GM12878 (cell line): ENCODE results near the gene GPR146. TPM values are rescaled to one million over a fixed set of nuclear protein-coding genes. Genes with fewer than 3 reads are reported as not detected.

ENCODE experiments used
- BHLHE40 ChIP-seq, 2 experiments: fragments of 450-650 bp in 1 of 2; IDR thresholded peaks; 2 replicates each; pipeline ENCODE4 v1.6.1; 2011 to 2017; ENCODE audit warnings: low read depth in 2 of 2, borderline replicate concordance in 1 of 2, improper control_type of control experiment in 1 of 2, low read length in 1 of 2, mild to moderate bottlenecking in 1 of 2
- CBFB ChIP-seq: IDR thresholded peaks from 2 replicates; pipeline ENCODE4 v1.6.1; 2016; ENCODE audit warnings: antibody characterized with exemption, low read depth
- CREM ChIP-seq: IDR thresholded peaks from 2 replicates; pipeline ENCODE4 v1.6.1; 2014; ENCODE audit warnings: antibody characterized with exemption, low read depth
- EED ChIP-seq: sonication (generic); IDR thresholded peaks from 2 replicates; pipeline ENCODE4 v1.6.1; 2016; ENCODE audit warnings: antibody characterized with exemption, low read depth
- IKZF1 ChIP-seq: fragments of 450-650 bp; conservative IDR thresholded peaks from 2 replicates; pipeline ENCODE4 v1.6.1; 2017; ENCODE audit warnings: antibody characterized with exemption, mild to moderate bottlenecking
- MYB ChIP-seq: fragments of 150-350 bp; IDR thresholded peaks from 2 replicates; pipeline ENCODE4 v1.6.1; 2014; ENCODE audit warnings: mild to moderate bottlenecking, low read depth, low read length, borderline replicate concordance
- NBN ChIP-seq: fragments of 450-650 bp; IDR thresholded peaks from 2 replicates; pipeline ENCODE4 v1.6.1; 2016
- NFIC ChIP-seq: IDR thresholded peaks from 2 replicates; pipeline ENCODE4 v1.6.1; 2012; ENCODE audit warnings: low read depth, mild to moderate bottlenecking, inconsistent platforms, low read length, moderate library complexity
- NR2C1 ChIP-seq: fragments of 450-650 bp; IDR thresholded peaks from 2 replicates; pipeline ENCODE4 v1.6.1; 2017; ENCODE audit warnings: antibody characterized with exemption, mild to moderate bottlenecking, moderate library complexity
- POLR2A ChIP-seq: IDR thresholded peaks from 2 replicates; pipeline ENCODE4 v1.6.1; 2011; ENCODE audit warnings: low read depth, mild to moderate bottlenecking, low read length
- RBBP5 ChIP-seq: fragments of 200-600 bp; sonication (generic); conservative IDR thresholded peaks from 2 replicates; pipeline ENCODE4 v1.6.1; 2016
- RFX5 ChIP-seq: IDR thresholded peaks from 2 replicates; pipeline ENCODE4 v1.6.1; 2011; ENCODE audit warnings: low read depth, low read length, improper control_type of control experiment
- SIN3A ChIP-seq: IDR thresholded peaks from 2 replicates; pipeline ENCODE4 v1.6.1; 2012; ENCODE audit warnings: low read depth, low read length, improper control_type of control experiment
- SIX5 ChIP-seq: IDR thresholded peaks from 2 replicates; pipeline ENCODE4 v1.6.1; 2011; ENCODE audit warnings: mild to moderate bottlenecking, low read depth, low read length, moderate library complexity; ENCODE audit not compliant: severe bottlenecking
- SMAD1 ChIP-seq: fragments of 450-650 bp; IDR thresholded peaks from 2 replicates; pipeline ENCODE4 v1.6.1; 2018; ENCODE audit warnings: mild to moderate bottlenecking, low read depth; ENCODE audit not compliant: partially characterized antibody
- SMARCA5 ChIP-seq: fragments of 450-650 bp; IDR thresholded peaks from 2 replicates; pipeline ENCODE4 v1.6.1; 2017; ENCODE audit warnings: mild to moderate bottlenecking
- TAF1 ChIP-seq: IDR thresholded peaks from 2 replicates; pipeline ENCODE4 v1.6.1; 2011; ENCODE audit warnings: mild to moderate bottlenecking, low read depth, low read length, borderline replicate concordance
- TCF12 ChIP-seq: IDR thresholded peaks from 2 replicates; pipeline ENCODE4 v1.6.1; 2011; ENCODE audit warnings: low read depth, mild to moderate bottlenecking, low read length
- TCF7 ChIP-seq: IDR thresholded peaks from 2 replicates; pipeline ENCODE4 v1.6.1; 2014; ENCODE audit warnings: antibody characterized with exemption, borderline replicate concordance
- YBX1 ChIP-seq: fragments of 450-650 bp; IDR thresholded peaks from 2 replicates; pipeline ENCODE4 v1.6.1; 2016; ENCODE audit warnings: antibody characterized with exemption
- ZNF274 ChIP-seq: IDR thresholded peaks from one replicate; pipeline ENCODE4 v1.8.0; 2011; ENCODE audit not compliant: insufficient read length, insufficient read depth
- polyA plus RNA-seq, 11 experiments: library from polyadenylated mRNA; depleted of rRNA in 4 of 11; unstranded in 6 of 11; stranded (reverse) in 5 of 11; fragments of >200 nt; fragmentation: Nextera tagmentation in 4 of 11; fragmentation: Illumina TruSeq in 1 of 11; extraction: Ambion mirVana in 4 of 11; extraction: Trizol in 1 of 11; gene quantifications; 1 replicate in 1 of 11; 2 replicates in 10 of 11; pipeline versions ENCODE4 v1.2.1 to v1.2.3, GENCODE V29; 2011 to 2016; ENCODE audit warnings: inconsistent platforms in 2 of 11, missing spikeins in 2 of 11, low read depth in 1 of 11
- total RNA-seq, 4 experiments: library from RNA; depleted of rRNA in 3 of 4; stranded (reverse); fragments of >200 nt in 3 of 4; fragmentation: Illumina TruSeq in 1 of 4; extraction: Trizol in 1 of 4; gene quantifications; 2 replicates each; pipeline versions ENCODE4 v1.2.1 to v1.2.3, GENCODE V29; 2013 to 2021
- TF ChIP-seq, protein P1 (sequence below): fragments of 450-650 bp; IDR thresholded peaks from 2 replicates; pipeline ENCODE4 v1.6.1; 2014; ENCODE audit warnings: mild to moderate bottlenecking
- TF ChIP-seq, protein P2 (sequence below): fragments of 450-650 bp; formaldehyde crosslinking; IDR thresholded peaks from 2 replicates; pipeline ENCODE4 v1.4.0; 2020; ENCODE audit warnings: mild to moderate bottlenecking, moderate library complexity
- TF ChIP-seq, protein P3 (sequence below): fragments of 450-650 bp; IDR thresholded peaks from 2 replicates; pipeline ENCODE4 v1.6.1; 2017; ENCODE audit warnings: mild to moderate bottlenecking, moderate library complexity

Gene GPR146
- total and polyA plus RNA-seq, 10 of the 15 experiments (the other 5 are each of a cell fraction or from before 2014, with no cell fraction given): 0.19 to 12.0 (median 0.54) TPM; not detected in 2

DNA sequence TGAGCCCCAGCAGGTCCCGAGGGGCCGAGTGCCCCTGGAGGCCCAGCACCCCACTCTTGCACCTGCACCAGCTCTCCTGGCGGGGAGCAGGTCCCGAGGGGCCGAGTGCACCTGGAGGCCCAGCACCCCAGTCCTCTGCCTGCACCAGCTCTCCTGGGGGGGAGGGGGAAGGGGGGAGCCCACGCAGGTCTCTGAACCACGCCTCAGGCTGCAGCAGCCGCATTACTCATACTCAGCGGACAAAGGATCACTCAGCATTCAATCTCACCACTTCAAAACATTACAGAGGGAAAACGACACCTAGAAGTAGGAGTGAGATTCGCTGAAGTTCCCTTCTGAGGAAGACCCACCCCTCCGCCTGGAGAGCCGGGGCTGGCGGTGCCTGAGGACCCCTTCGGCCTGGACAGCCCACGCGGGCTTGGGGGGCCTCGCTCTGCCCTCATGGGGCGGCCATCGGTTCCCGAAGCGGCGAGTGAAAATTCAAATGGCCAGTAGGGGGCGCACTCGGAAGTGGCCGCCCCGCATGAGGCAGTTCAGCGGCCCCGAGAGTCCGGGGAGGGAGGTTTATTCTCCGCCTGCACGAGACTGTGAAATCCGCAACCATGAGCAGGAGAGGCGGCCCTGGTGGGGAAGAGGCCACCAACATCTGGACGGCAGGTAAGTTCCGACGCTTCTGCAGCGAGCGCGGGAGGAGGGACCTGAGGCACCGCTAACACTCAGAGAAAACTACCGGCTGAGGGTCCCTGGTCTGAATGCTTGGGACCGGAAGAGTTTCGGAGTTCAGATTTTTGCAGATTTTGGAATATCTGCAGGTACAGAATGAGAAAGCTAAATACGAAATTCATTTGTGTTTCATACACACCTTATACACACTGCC is 42.5 kb downstream of the GPR146 start (continued):
- 0 out of 2 replicates have a peak, but pooled peaks have one; percentile 33 for TF ChIP-seq TAF1
- TF ChIP-seq MYB: no peak
- no peak for TF ChIP-seq SMAD1
- TF ChIP-seq BHLHE40 (IDR thresholded peaks at IDR 0.05; ENCODE audit: borderline replicate concordance in 1 of 2, low read depth in 2 of 2, low read length in 1 of 2): peak; percentile 92 to 96
- no peak for TF ChIP-seq ZNF274
- TF ChIP-seq TCF12: peak; percentile 98
- peak; percentile 70 for TF ChIP-seq POLR2A
- TF ChIP-seq, protein P1, sequence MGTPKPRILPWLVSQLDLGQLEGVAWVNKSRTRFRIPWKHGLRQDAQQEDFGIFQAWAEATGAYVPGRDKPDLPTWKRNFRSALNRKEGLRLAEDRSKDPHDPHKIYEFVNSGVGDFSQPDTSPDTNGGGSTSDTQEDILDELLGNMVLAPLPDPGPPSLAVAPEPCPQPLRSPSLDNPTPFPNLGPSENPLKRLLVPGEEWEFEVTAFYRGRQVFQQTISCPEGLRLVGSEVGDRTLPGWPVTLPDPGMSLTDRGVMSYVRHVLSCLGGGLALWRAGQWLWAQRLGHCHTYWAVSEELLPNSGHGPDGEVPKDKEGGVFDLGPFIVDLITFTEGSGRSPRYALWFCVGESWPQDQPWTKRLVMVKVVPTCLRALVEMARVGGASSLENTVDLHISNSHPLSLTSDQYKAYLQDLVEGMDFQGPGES: no peak
- 0 out of 2 replicates have a peak, but pooled peaks have one; percentile 70 for TF ChIP-seq YBX1
- TF ChIP-seq RFX5: no peak
- TF ChIP-seq EED: peak; percentile 42; the same call in 1 of the 2 replicates
- TF ChIP-seq NBN: peak; percentile 91
- peak; percentile 72 for TF ChIP-seq TCF7
- TF ChIP-seq, protein P2, sequence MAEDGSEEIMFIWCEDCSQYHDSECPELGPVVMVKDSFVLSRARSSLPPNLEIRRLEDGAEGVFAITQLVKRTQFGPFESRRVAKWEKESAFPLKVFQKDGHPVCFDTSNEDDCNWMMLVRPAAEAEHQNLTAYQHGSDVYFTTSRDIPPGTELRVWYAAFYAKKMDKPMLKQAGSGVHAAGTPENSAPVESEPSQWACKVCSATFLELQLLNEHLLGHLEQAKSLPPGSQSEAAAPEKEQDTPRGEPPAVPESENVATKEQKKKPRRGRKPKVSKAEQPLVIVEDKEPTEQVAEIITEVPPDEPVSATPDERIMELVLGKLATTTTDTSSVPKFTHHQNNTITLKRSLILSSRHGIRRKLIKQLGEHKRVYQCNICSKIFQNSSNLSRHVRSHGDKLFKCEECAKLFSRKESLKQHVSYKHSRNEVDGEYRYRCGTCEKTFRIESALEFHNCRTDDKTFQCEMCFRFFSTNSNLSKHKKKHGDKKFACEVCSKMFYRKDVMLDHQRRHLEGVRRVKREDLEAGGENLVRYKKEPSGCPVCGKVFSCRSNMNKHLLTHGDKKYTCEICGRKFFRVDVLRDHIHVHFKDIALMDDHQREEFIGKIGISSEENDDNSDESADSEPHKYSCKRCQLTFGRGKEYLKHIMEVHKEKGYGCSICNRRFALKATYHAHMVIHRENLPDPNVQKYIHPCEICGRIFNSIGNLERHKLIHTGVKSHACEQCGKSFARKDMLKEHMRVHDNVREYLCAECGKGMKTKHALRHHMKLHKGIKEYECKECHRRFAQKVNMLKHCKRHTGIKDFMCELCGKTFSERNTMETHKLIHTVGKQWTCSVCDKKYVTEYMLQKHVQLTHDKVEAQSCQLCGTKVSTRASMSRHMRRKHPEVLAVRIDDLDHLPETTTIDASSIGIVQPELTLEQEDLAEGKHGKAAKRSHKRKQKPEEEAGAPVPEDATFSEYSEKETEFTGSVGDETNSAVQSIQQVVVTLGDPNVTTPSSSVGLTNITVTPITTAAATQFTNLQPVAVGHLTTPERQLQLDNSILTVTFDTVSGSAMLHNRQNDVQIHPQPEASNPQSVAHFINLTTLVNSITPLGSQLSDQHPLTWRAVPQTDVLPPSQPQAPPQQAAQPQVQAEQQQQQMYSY (CRISPR knock-in tag): no peak
- 0 out of 2 replicates have a peak, but pooled peaks have one; percentile 32 for TF ChIP-seq SIN3A
- no peak for TF ChIP-seq CBFB
- TF ChIP-seq CREM: no peak
- TF ChIP-seq, protein P3, sequence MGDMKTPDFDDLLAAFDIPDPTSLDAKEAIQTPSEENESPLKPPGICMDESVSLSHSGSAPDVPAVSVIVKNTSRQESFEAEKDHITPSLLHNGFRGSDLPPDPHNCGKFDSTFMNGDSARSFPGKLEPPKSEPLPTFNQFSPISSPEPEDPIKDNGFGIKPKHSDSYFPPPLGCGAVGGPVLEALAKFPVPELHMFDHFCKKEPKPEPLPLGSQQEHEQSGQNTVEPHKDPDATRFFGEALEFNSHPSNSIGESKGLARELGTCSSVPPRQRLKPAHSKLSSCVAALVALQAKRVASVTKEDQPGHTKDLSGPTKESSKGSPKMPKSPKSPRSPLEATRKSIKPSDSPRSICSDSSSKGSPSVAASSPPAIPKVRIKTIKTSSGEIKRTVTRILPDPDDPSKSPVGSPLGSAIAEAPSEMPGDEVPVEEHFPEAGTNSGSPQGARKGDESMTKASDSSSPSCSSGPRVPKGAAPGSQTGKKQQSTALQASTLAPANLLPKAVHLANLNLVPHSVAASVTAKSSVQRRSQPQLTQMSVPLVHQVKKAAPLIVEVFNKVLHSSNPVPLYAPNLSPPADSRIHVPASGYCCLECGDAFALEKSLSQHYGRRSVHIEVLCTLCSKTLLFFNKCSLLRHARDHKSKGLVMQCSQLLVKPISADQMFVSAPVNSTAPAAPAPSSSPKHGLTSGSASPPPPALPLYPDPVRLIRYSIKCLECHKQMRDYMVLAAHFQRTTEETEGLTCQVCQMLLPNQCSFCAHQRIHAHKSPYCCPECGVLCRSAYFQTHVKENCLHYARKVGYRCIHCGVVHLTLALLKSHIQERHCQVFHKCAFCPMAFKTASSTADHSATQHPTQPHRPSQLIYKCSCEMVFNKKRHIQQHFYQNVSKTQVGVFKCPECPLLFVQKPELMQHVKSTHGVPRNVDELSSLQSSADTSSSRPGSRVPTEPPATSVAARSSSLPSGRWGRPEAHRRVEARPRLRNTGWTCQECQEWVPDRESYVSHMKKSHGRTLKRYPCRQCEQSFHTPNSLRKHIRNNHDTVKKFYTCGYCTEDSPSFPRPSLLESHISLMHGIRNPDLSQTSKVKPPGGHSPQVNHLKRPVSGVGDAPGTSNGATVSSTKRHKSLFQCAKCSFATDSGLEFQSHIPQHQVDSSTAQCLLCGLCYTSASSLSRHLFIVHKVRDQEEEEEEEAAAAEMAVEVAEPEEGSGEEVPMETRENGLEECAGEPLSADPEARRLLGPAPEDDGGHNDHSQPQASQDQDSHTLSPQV: no peak
- no peak for TF ChIP-seq RBBP5
- no peak for TF ChIP-seq NR2C1
- peak; percentile 67 for TF ChIP-seq IKZF1
- TF ChIP-seq SMARCA5: peak; percentile 95
- TF ChIP-seq NFIC: peak; percentile 60; the same call in 1 of the 2 replicates
- TF ChIP-seq SIX5: no peak
